GM12892 (cell line): ENCODE results near the gene TAC3.

Source experiments
- POLR2A ChIP-seq: IDR thresholded peaks from 2 replicates; pipeline ENCODE4 v1.6.1; 2011; ENCODE audit warnings: low read depth, low read length, control low read depth
- POLR2AphosphoS5 ChIP-seq: IDR thresholded peaks from 2 replicates; pipeline ENCODE4 v1.6.1; 2011; ENCODE audit warnings: low read depth, low read length, control low read depth

GRCh38 chr12:57051011-57051410 is 34.7 kb upstream of the TAC3 start:
- TF ChIP-seq POLR2A, result no peak
- TF ChIP-seq POLR2AphosphoS5, result no peak
